HUDEP-2 (cell line): ENCODE measurements around the gene ZNF501.

Experiments used
- DNase-seq, 76 experiments: peaks; one replicate each; lab custom pipeline; 2025; ENCODE audit not compliant: unreplicated experiment in 76 of 76; lab: John Stamatoyannopoulos, UW

Gene ZNF501

GRCh38 chr3:44729384-44729910, at the start of gene ZNF501:
ZNF501 (plus strand) TSS chr3:44729635; CDS start chr3:44734422, 4,787 bp downstream.
- DNase-seq: peak in 63 of 76 experiments; percentile 0 to 74 (median 48)

GRCh38 chr3:44680921-44681455, 48.4 kb upstream of the ZNF501 start:
- DNase-seq: no peak

- DNase-seq: no peak
These were observed 47.1 kb upstream of the ZNF501 start for GRCh38 chr3:44682182-44682896.

- DNase-seq: peak in 2 of 76 experiments; percentile 1 to 2
These were observed 44.2 kb upstream of the ZNF501 start for GRCh38 chr3:44685128-44685800.

- DNase-seq: no peak
These were observed 41.5 kb upstream of the ZNF501 start for GRCh38 chr3:44687898-44688297.

GRCh38 chr3:44712455-44713075, 16.9 kb upstream of the ZNF501 start, which contains the start of gene ZNF502:
ZNF502 (plus strand) TSS chr3:44712660; CDS start chr3:44720262, 7,602 bp downstream.
- peak in 55 of 76 experiments; percentile 6 to 72 (median 37) for DNase-seq

GRCh38 chr3:44721231-44722102, 8.0 kb upstream of the ZNF501 start:
- no peak for DNase-seq

- no peak for DNase-seq
These were observed 7.4 kb upstream of the ZNF501 start for GRCh38 chr3:44722103-44722401.

- no peak for DNase-seq
These were observed 5.3 kb downstream of the ZNF501 start for GRCh38 chr3:44734646-44735168.

- DNase-seq: peak in 4 of 76 experiments; percentile 4 to 43 (median 29)
These were observed 31.6 kb downstream of the ZNF501 start for GRCh38 chr3:44761101-44761423.

GRCh38 chr3:44761424-44762169, 32.2 kb downstream of the ZNF501 start, which contains the start of the genes KIAA1143 and KIF15:
KIAA1143 (minus strand) TSS chr3:44761619; CDS start chr3:44761602, 17 bp downstream.
KIF15 (plus strand) TSS chr3:44761794; CDS start chr3:44761866, 72 bp downstream.
- DNase-seq: peak; percentile 6 to 95 (median 90)

- peak in 7 of 76 experiments; percentile 6 to 59 (median 15) for DNase-seq
These were observed 32.8 kb downstream of the ZNF501 start for GRCh38 chr3:44762170-44762677.

GRCh38 chr3:44762690-44763089, 33.3 kb downstream of the ZNF501 start:
- DNase-seq: no peak

GRCh38 chr3:44764248-44764647, 34.8 kb downstream of the ZNF501 start:
- no peak for DNase-seq

- DNase-seq: no peak
These were observed 42.1 kb downstream of the ZNF501 start for GRCh38 chr3:44771424-44772098.

- peak in 1 of 76 experiments; percentile 1 for DNase-seq
These were observed 42.6 kb downstream of the ZNF501 start for GRCh38 chr3:44772099-44772442.

- DNase-seq: no peak
These were observed 53.5 kb downstream of the ZNF501 start for GRCh38 chr3:44782891-44783290.
